Brain microvascular endothelial cell (primary cell): Measurements from ENCODE around the gene PGAP1.

Experiments used
- DNase-seq: peaks from one replicate; pipeline ENCODE4 v3.0.0-alpha.2; 2020
- H3K27ac ChIP-seq: fragments of 250-450 bp; sonication (Bioruptor Pico); 2 replicates; pipeline ENCODE4 v1.5.1; 2020; ENCODE audit warnings: mild to moderate bottlenecking, moderate library complexity
- H3K27me3 ChIP-seq: fragments of 250-450 bp; sonication (Bioruptor Pico); replicated peaks from 2 replicates; pipeline ENCODE4 v1.5.1; 2020; ENCODE audit warnings: mild to moderate bottlenecking
- H3K36me3 ChIP-seq: fragments of 250-450 bp; sonication (Bioruptor Pico); replicated peaks from 2 replicates; pipeline ENCODE4 v1.5.1; 2020; ENCODE audit warnings: mild to moderate bottlenecking
- H3K4me3 ChIP-seq: 2 replicates; pipeline ENCODE4 v1.5.1; 2011; ENCODE audit warnings: low read depth, mild to moderate bottlenecking, control low read depth, low read length, moderate library complexity
- CTCF ChIP-seq: IDR thresholded peaks from 2 replicates; pipeline ENCODE4 v1.5.1; 2011; ENCODE audit warnings: low read depth, mild to moderate bottlenecking, moderate library complexity, low read length, control low read depth, inconsistent platforms; ENCODE audit errors: missing control alignments
- in situ Hi-C: cut with HindIII; loops from 2 replicates; pipeline ENCODE4 v1.10.0; 2017; ENCODE audit warnings: low sequenced_read_pairs, low pct_ligation_motif_present

Gene PGAP1

DNA sequence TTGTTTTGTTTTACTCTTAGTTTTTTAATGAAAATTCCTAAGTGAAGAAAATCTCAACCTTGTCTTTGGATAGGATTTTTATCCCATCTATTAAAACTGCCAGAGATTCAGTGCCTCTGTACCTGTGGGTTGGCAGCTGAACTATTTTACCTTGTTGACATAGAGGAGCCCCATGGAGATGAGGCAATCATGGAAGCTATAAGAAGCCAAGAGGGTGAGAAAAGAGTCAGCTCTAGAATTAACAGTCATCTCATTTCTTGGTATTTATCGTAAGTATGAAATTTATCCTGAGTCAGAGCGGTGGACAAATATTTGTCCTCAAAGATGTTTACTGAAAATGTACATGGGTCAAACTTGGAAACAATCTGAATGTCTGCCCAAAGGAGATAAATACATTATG is 35.8 kb upstream of the PGAP1 start:
- Histone ChIP-seq H3K27me3 (no peaks in the 10 kb centered on the region), H3K27ac (no peak overlapping the region), H3K36me3 (no peaks in the 10 kb centered on the region), H3K4me3 (no peak overlapping the region)
- in situ Hi-C loops, result no loop called here
- no peak for TF ChIP-seq CTCF
- DNase-seq, result no peak

GRCh38 chr2:196961889-196962288 is 35.4 kb upstream of the PGAP1 start:
- Histone ChIP-seq H3K27ac (no peak overlapping the region), H3K36me3 (no peaks in the 10 kb centered on the region), H3K4me3 (no peak overlapping the region), H3K27me3 (no peaks in the 10 kb centered on the region)
- DNase-seq, result no peak
- no peak for TF ChIP-seq CTCF
- in situ Hi-C loops, result no loop called here

DNA sequence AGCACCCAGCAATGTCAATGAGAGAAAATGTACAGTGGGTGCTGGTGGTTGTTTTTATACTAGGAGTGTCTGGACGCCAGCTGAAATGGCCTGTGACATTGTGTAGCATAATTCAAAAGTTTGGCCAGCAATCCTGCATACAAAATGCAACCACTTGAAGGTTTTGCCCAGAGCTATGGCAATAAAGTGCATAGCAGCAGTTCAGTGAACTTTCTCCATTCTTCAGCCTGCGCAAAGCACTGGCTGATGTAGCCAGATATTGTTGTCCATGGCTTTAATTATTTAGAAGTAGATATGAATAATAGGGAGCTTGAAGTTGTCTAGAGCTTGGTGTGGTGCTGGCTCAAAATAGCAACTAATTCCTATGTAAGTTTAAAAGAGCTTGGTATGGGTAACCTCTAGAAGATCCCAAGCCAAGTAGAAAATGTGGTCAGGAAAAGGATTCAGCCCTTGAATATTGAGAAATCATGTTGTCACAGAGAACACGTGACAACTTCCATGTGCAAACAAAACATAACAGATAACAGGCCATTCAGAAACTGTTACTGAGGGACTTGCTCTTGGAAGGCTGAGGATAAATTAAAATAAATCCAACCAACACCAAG is 33.3 kb upstream of the PGAP1 start:
- no peak for DNase-seq
- Histone ChIP-seq H3K27ac (no peak overlapping the region), H3K4me3 (no peak overlapping the region), H3K27me3 (no peaks in the 10 kb centered on the region), H3K36me3 (no peaks in the 10 kb centered on the region)
- in situ Hi-C loops, result no loop called here
- TF ChIP-seq CTCF, result no peak

DNA sequence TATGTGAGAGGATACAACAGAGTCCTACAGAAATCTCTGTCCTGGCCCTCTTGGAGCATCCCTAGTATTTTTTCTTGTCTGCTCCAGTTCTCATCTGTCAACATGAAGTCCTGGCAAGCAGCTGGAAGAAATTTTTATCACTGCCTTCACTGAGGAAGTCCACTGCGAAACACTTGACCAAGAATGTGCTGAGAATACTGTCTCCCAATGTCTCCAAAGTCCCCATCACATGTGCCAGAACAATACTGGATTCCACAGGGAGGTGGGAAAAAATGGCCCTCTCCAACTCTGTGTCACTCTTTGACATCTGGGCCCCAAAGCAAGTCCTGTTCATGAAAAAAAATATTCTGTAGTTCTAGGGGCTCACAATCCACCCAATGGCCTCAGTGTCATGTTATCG is 32.8 kb upstream of the PGAP1 start:
- H3K27ac ChIP-seq, result no peak overlapping the region
- TF ChIP-seq CTCF, result no peak
- H3K4me3 ChIP-seq, result no peak overlapping the region
- H3K36me3 ChIP-seq, result no peaks in the 10 kb centered on the region
- in situ Hi-C loops, result no loop called here
- H3K27me3 ChIP-seq, result no peaks in the 10 kb centered on the region
- DNase-seq, result no peak

DNA sequence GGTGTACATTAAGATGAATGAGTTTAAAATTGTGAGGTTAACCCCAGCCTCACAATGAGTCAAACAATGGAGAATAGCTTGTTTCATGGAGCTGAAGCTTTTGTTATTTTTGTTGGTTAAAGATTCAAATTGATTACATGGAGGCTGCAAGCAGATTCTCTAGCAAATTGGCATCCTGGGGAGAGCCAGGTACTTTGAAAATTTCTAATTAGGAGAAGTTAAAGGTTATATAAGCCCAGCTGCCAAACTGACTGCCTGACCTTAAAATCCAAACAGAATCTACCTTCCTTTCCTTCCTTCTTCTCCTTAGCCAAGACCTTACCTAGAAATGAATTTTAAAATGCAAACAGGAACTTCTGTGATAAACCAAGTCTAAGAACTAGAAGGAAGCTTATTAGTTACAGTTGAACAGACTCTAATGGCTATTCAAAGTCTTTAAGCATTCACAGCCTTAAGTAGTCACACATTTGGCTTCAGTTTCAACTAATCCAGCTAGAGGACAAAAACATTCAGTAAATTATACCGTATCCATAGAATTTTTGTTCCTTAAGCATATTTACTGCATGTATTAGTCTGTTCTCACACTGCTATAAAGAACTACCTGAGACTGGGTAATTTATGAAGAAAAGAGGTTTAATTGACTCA is 31.5 kb upstream of the PGAP1 start:
- H3K4me3 ChIP-seq, result no peak overlapping the region
- no peak for DNase-seq
- in situ Hi-C loops, result no loop called here
- H3K27me3 ChIP-seq, result no peaks in the 10 kb centered on the region
- H3K27ac ChIP-seq, result no peak overlapping the region
- TF ChIP-seq CTCF, result no peak
- H3K36me3 ChIP-seq, result no peaks in the 10 kb centered on the region

DNA sequence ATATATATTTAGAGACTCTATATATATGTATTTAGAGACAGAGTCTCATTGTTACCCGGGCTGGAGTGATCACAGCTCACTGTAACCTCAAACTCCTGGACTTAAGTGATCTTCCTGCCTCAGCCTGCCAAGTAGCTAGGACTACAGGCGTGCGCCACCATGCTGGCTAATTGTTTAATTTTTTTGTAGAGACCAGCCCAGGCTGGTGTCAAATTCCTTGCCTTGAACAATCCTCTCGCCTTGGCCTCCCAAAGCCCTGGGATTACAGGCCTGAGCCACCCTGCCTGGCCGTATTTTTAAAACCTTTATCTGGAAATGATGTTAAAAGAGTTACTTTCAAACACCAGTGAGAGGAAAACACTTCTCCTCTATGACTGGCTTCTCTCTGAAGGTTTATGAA is 30.9 kb upstream of the PGAP1 start:
- Histone ChIP-seq H3K27me3 (no peaks in the 10 kb centered on the region), H3K36me3 (no peaks in the 10 kb centered on the region), H3K27ac (no peak overlapping the region), H3K4me3 (no peak overlapping the region)
- no peak for DNase-seq
- TF ChIP-seq CTCF, result no peak
- in situ Hi-C loops, result no loop called here
